ENCODE results near the gene MCM9.

DNA sequence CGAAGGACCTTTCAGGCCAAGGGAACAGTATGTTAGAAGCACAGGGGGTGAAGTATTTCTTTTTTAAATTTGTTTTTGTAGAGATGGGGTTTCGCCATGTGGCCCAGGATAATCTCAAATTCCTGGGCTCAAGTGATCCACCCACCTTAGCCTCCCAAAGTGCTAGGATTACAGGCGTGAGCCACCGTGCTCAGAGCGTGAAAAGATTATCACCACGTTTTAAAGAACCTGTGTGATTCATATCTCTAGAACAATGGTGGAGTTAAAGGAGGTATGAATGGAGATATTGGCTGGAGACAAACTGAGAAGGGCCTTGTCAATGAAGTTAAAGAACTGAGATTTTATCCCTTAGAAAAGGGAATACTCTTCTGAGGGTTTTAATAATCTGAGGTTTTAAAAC is 31.3 kb downstream of the MCM9 start:
- TF ChIP-seq CTCF (conservative IDR thresholded peaks at IDR 0.05 in 1 of 2, IDR thresholded peaks at IDR 0.05 in 1 of 2; ENCODE audit: low read depth in 1 of 2, low read length in 2 of 2): no peak
- no peak for TF ChIP-seq EZH2 (IDR thresholded peaks at IDR 0.05; ENCODE audit: low read length, missing control alignments)
